ENCODE results near the gene SPOCK2.

SPOCK2 gene

GRCh38 chr10:72072639-72073038 lies 15.7 kb downstream of the SPOCK2 start:
- DNase-seq (ENCODE audit: low read depth): no peak

DNA sequence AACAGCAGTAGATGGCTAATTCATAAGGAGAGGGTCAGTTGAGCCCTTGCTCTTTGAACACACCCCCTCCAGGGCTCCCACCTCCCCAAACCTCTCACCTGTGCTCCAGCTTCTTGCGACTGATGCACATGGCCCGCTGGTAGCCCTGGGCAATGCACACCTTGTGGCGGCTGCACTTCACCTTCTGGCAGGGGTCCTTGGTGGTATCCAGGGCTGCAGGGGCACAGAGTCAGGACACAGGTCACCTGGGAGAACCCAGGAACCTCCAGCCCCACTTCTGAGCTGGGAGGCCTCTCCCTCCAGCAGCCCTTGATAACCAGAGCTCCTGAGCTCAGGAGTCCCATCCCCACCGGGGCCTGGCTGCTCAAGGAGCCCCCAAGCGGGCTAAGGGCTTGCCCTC lies 16.3 kb downstream of the SPOCK2 start:
- no peak for DNase-seq (ENCODE audit: low read depth)

DNA sequence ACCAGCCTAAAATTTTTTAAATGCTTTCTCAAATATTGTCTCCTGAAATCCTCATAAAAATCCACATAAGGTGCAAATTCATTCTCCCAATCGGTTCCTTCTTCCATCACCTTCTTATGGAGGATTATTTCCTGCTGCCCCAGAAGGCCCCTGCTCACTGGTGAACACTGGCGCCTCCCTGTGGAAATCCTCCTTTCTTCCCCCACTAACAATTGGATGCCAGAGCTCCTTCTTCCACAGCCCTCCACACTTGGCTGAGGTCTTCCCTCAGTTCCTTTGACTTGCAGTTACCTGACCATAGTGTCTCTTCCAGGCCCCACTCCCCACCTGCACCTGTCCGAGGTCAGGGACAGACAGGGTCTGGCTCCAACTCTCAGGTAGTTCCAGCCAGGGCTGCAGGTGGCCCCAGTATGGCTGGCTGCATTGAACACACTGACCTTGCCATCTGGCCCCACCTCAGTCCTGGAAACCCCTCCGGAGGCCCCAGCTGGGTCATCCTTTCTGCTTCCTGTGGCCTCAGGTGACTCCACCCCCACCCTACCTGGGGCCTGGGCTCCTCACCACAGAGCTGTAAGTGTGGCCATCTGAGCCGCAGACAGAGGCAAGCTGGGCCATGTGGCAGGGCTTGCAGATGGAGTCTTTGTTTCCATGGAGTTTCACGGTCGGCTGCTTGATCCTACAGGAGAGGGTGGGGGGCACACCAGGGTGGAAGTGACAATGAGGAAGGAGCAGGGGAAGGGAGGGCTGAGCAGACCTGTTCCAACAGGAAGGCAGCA lies 18.4 kb downstream of the SPOCK2 start:
- no peak for DNase-seq (ENCODE audit: low read depth)

- DNase-seq (ENCODE audit: low read depth): no peak
These were observed 19.4 kb downstream of the SPOCK2 start for GRCh38 chr10:72068901-72069446.

DNA sequence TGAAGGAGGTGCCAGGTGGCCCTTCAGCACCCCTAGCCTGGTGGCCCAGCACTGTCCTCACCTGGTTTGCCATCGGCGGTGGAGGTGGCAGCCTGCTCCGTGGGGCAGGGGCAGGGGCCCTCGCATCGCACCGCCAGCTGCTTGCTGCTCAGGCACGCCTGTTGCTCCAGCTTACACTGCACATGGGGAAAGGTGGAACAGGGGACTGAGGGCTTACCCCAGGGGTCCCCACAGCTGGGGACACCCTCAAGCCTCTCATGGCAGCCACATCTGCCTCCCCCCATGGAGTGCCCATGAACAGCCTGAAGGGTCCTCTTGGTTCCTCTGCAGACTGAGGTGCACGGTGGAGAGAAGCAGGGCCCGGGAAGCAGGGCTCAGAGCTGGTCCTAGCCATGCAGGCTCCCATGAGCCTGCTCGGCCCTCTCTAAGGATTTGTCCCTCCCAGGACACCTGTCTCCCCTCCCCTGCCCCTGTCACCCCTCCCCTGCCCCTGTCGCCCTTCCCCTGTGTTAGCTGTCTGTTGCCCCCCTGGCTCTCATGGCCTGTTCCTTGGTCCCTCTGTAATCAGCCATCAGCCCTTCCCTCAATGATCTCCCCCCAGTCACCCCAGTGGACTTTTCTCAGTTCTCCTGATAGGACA lies 20.1 kb downstream of the SPOCK2 start:
- DNase-seq (ENCODE audit: low read depth): no peak

DNA sequence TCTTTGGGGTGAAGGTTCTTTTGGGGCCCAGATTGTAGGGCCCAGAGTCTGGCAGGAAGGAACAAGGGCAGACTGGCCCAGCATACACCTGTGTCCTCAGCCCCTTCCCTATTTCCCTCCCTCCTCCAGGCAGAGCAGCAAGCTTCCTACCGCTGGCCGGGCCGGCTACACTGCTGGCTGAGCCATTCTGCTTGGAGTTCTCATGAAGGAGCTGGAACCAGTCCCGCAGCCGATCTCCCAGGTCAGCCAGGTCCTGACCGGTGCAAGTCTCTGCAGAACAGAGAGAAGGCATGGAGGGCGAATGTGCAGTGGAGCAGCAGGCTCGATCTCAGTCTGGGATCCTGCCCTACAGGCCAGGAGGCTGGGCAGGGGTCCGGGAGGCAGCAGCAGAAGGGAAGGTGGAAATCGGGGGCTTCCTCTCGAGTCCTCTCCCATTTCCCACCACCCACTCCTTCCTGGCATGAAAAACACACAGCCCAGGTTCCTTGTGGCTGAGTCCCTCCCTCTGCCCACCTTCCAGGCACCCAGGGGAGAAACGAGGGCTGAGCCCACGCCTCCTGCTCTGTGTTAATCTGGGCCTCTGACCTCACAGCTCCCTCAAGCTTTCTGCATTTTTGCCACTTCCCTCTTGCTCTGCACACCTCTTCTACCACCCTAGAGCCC lies 20.8 kb downstream of the SPOCK2 start:
- DNase-seq (ENCODE audit: low read depth): no peak

DNA sequence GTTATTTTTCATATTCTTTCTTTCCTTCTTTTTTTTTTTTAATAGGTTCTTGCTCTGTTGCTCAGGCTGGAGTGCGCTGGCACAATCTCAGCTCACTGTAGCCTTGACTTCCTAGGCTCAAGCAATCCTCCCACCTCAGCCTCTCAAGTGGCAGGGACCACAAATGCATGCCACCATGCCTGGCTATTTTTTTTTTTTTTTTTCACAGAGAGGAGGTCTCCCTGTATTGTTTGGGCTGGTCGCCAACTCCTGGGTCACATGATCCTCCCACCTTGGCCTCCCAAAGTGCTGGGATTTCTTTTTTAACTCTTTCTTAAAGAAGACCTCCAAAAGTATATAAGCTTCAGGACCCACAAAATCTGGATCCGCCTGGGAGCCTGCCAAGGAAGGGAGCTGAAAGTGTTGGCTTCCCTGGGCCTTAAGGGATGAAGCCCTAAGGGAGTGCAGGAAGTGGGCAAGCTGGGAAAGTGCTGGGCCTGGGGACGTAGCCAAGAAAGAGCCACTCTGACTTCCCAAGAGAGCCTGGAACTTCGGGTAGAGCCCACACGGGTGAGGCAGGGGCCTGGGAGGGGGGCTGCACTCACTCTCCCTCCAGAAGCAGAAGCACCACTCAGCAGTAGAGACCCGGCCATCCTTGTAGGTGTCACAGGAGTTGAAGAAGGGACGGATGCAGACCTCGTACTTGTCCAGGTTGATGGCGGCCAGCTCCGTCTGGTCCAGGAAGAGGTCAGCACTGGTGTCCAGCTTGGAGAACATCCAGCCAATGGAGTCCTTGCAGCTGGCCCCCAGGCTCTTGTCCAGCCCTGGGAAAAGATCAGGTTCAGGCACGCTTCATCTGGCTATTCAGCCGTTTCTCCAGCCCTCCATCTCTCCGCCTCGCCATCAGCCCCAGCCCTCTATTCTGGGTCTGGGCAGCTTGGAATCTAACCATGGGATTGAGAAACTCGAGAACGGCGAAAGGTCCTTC lies 21.8 kb downstream of the SPOCK2 start:
- no peak for DNase-seq (ENCODE audit: low read depth)

GRCh38 chr10:72065439-72066025 lies 22.8 kb downstream of the SPOCK2 start:
- DNase-seq (ENCODE audit: low read depth): no peak

DNA sequence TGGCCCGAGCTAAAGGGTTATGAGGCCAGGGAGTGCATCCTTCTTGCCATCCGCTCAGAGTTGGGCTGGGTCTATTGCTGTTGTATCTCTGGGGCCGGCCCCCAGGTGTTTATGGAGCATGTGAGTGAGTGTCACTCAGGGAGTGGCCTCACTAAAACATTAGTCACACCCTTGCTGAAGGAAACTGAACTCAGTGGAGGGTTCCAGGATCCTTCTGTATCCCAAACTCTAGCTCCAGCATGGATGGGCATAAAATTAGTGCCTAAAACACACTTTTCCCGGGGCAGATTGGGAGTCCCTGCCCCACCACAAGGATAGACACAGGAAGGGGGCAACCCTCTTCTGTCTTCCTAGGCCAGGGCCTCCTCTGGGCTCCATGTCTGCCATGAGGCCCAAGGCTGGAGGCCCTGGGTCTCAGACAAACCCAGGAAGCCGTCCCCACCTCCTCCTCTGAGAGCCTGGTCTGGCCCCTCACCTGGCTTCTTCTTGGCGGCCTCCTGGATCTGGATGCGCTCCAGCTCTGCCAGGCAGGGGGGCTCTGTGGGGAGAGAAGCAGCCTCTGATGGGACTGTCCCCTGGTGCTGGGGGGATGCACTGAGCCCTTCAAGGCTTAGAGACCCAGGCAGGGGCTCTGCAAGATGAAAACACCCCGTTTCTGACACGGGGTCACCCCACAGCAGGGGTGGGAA lies 24.5 kb downstream of the SPOCK2 start:
- DNase-seq (ENCODE audit: low read depth): no peak

- no peak for DNase-seq (ENCODE audit: low read depth)
These were observed 25.3 kb downstream of the SPOCK2 start for GRCh38 chr10:72062832-72063702.

DNA sequence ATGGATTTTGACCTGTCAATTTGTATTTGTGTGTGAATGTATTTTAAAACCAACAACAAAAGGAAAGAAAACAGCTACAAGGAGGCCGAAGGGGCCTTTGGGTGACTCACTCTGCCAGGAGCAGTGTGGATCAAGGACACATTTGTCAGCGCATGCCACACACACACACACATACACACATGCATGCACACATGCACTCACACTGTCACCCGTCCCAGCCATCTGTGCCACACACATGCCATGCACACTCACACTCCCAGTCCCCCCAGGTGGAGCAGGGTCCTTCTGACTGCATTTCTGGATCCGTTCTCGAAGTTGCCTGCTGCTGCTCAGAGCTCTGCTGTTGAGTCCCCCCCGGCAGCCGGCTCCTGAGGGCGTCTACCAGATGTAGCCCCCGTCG lies 26.0 kb downstream of the SPOCK2 start:
- DNase-seq (ENCODE audit: low read depth): no peak

DNA sequence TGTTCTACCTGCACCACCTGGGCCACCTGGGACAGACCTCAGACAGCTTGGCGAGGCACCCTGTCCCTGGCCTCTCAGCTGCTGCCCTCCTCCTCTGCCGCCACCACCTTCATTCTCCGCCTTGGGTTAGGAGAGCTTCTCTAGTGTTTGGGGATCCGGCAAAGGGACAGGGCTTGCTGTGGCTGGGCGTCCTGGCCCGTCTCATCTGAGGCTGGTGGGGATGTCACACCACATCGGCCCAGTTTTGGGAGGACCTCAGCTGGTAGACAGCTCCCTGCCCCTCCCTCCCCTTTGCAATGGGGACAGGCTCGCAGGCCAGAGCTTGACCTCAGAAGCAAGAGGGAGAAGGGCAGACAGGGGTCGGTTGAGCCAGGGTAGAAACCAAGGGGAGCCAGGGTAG lies 26.4 kb downstream of the SPOCK2 start:
- no peak for DNase-seq (ENCODE audit: low read depth)

DNA sequence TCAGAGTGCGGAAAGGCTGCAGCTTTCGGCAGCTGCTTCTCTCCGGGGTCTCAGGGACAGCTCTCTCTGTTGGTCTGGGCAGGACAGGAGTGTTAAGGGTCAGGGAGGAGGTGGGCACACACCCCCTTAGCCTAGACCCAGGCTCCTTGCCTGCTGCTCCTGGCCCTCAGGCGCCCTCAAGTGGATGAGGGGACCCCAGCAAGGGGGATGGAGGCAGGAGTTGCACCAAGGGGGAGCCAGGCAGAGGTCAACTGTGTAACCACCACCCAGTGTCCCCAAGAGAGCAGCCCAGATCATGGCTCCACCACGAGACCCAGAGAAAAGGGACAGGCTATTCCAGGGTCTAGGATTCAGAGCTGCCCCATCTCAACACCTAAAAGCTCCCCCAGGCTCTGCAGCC lies 26.9 kb downstream of the SPOCK2 start:
- no peak for DNase-seq (ENCODE audit: low read depth)

- DNase-seq (ENCODE audit: low read depth): no peak
These were observed 28.2 kb downstream of the SPOCK2 start for GRCh38 chr10:72059843-72060822.

- no peak for DNase-seq (ENCODE audit: low read depth)
These were observed 29.1 kb downstream of the SPOCK2 start for GRCh38 chr10:72058989-72059842.

DNA sequence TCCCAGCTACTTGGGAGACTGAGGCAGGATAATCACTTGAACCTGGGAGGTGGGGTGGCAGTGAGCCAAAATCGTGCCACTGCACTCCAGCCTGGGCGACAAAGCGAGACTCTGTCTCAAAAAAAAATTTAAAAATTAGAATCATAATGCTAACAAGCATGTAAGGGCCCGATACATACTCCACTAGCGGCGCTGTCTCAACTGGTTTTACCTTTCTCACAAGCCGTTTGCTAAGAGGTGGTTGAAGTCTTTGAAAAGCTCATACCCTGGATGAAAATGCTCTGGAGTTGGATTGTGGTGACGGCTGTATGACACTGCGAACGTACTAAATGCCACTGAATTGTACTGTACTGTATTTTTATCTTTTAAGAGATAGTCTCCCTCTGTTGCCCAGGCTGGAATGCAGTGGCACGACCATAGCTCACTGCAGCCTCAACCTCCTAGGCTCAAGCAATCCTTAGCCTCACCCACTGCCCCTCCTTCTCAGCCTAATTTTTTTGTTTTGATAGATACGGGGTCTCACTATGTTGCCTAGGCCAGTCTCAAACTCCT lies 29.9 kb downstream of the SPOCK2 start:
- no peak for DNase-seq (ENCODE audit: low read depth)

All from GM04504 (cell line).